Parathyroid adenoma (tissue), 2 donors: ENCODE data around the gene CLSTN2.

Source experiments
- H2AFZ ChIP-seq: fragments of 300-600 bp; sonication (generic); one replicate; pipeline ENCODE4 v1.7.0; 2017; ENCODE audit warnings: antibody characterized with exemption, mild to moderate bottlenecking
- H3K27ac ChIP-seq: fragments of 300-600 bp; sonication (generic); one replicate; pipeline ENCODE4 v1.7.0; 2017
- H3K27me3 ChIP-seq: fragments of 300-600 bp; sonication (generic); one replicate; pipeline ENCODE4 v1.7.0; 2017; ENCODE audit warnings: low read length; ENCODE audit not compliant: control insufficient read depth, insufficient read depth
- H3K36me3 ChIP-seq: fragments of 300-600 bp; sonication (generic); one replicate; pipeline ENCODE4 v1.7.0; 2017; ENCODE audit warnings: low read length; ENCODE audit not compliant: control insufficient read depth, insufficient read depth
- H3K4me1 ChIP-seq: fragments of 300-600 bp; sonication (generic); one replicate; pipeline ENCODE4 v1.7.0; 2017; ENCODE audit warnings: control low read depth
- H3K4me2 ChIP-seq: fragments of 300-600 bp; sonication (generic); one replicate; pipeline ENCODE4 v1.7.0; 2017; ENCODE audit warnings: low read length
- H3K4me3 ChIP-seq: fragments of 300-600 bp; sonication (generic); one replicate; pipeline ENCODE4 v1.7.0; 2017; ENCODE audit warnings: low read depth, low read length
- H3K79me2 ChIP-seq: fragments of 300-600 bp; sonication (generic); one replicate; pipeline ENCODE4 v1.7.0; 2017; ENCODE audit warnings: control low read depth
- H3K9ac ChIP-seq: fragments of 300-600 bp; sonication (generic); one replicate; pipeline ENCODE4 v1.7.0; 2017; ENCODE audit warnings: mild to moderate bottlenecking
- H3K9me3 ChIP-seq: fragments of 300-600 bp; sonication (generic); one replicate; pipeline ENCODE4 v1.7.0; 2017; ENCODE audit warnings: low read length; ENCODE audit not compliant: control insufficient read depth
- TF ChIP-seq, protein P1 (sequence below): fragments of 300-600 bp; sonication (generic); IDR thresholded peaks from one replicate; pipeline ENCODE4 v1.7.0; 2017; ENCODE audit warnings: antibody characterized with exemption, mild to moderate bottlenecking
- donor health status: primary hyperparathyroidism.

CLSTN2 gene

DNA sequence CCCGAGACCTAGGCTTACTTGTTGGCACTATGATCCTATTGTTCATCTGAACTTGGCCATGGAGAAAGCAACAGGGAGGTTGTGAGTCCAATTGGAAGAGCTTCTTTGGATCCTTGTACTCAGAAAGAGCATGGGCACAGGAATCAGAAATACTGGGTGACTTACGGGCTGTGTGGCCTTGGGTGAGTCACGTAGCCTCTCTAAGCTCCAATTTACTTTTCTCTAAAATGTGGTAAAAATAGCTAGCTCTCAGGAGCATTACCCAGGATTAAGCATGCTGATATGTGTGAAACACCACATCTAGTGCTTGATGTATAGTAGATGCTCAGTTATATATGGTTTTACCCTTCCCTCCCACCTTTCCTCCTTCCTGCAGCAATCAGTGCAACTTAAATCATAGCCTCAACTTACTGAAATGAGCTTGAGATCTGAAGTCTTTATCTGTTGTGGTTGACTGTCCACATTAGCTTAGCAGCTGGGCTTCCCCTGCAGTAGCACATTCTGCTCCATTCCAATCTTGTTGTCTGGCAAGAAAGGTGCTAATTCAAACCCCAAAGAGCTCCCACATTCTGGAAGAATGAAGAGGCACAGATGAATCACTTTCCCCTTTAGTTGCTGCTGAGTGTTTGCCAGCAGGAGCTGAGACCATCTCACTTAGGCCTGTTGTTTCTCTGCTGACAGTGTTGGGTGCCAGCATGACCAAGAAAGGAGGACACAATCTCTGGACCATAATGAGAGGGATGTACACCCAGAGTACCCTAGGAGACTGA, 443.8 kb downstream of the CLSTN2 start:
- H3K27ac ChIP-seq, result no peak overlapping the region
- no peak overlapping the region for H3K4me3 ChIP-seq
- no peaks in the 10 kb centered on the region for H3K27me3 ChIP-seq
- no peak overlapping the region for H3K4me2 ChIP-seq
- no peaks in the 10 kb centered on the region for H3K36me3 ChIP-seq
- H3K4me1 ChIP-seq, result no peaks in the 10 kb centered on the region
- no peak overlapping the region for H2AFZ ChIP-seq
- TF ChIP-seq, protein P1, sequence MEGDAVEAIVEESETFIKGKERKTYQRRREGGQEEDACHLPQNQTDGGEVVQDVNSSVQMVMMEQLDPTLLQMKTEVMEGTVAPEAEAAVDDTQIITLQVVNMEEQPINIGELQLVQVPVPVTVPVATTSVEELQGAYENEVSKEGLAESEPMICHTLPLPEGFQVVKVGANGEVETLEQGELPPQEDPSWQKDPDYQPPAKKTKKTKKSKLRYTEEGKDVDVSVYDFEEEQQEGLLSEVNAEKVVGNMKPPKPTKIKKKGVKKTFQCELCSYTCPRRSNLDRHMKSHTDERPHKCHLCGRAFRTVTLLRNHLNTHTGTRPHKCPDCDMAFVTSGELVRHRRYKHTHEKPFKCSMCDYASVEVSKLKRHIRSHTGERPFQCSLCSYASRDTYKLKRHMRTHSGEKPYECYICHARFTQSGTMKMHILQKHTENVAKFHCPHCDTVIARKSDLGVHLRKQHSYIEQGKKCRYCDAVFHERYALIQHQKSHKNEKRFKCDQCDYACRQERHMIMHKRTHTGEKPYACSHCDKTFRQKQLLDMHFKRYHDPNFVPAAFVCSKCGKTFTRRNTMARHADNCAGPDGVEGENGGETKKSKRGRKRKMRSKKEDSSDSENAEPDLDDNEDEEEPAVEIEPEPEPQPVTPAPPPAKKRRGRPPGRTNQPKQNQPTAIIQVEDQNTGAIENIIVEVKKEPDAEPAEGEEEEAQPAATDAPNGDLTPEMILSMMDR, result no peak
- H3K9me3 ChIP-seq, result no peaks in the 10 kb centered on the region
- no peaks in the 10 kb centered on the region for H3K79me2 ChIP-seq
- H3K9ac ChIP-seq, result no peak overlapping the region

GRCh38 chr3:140384028-140384771, 449.2 kb downstream of the CLSTN2 start:
- Histone ChIP-seq H2AFZ (no peak overlapping the region), H3K9me3 (no peaks in the 10 kb centered on the region), H3K4me1 (no peaks in the 10 kb centered on the region), H3K4me2 (no peak overlapping the region), H3K27me3 (no peaks in the 10 kb centered on the region), H3K27ac (no peak overlapping the region), H3K4me3 (no peak overlapping the region), H3K9ac (no peak overlapping the region), H3K79me2 (no peaks in the 10 kb centered on the region), H3K36me3 (no peaks in the 10 kb centered on the region)
- TF ChIP-seq, protein P1, result no peak

DNA sequence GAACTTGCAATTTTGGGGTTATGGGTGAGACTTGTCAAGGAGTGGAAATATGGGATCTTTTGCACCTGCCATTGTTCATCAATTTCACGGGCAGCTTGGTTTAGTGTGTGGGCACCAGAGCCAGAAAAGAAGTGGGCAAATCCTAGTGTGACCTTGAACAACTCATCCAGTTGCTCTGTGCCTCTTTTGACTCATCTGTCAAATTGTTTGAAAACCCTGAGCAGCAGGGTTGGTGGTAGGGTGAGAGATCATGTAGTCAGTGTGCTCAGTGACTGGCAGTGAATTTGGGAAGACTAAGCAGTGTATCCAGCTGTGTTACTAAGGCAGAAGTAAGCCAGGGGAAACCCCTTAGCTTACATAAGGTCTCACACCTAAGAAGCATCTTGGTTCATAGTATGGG, 449.9 kb downstream of the CLSTN2 start:
- Histone ChIP-seq H2AFZ (no peak overlapping the region), H3K27ac (no peak overlapping the region), H3K79me2 (no peaks in the 10 kb centered on the region), H3K4me3 (no peak overlapping the region), H3K4me2 (no peak overlapping the region), H3K9me3 (no peaks in the 10 kb centered on the region), H3K36me3 (no peaks in the 10 kb centered on the region), H3K27me3 (no peaks in the 10 kb centered on the region), H3K4me1 (no peaks in the 10 kb centered on the region), H3K9ac (no peak overlapping the region)
- TF ChIP-seq, protein P1, result no peak

GRCh38 chr3:140386357-140387100, 451.5 kb downstream of the CLSTN2 start:
- Histone ChIP-seq H3K27ac (no peak overlapping the region), H3K4me1 (no peaks in the 10 kb centered on the region), H3K27me3 (no peaks in the 10 kb centered on the region), H3K4me2 (no peak overlapping the region), H3K4me3 (no peak overlapping the region), H3K9ac (no peak overlapping the region), H3K9me3 (no peaks in the 10 kb centered on the region), H3K36me3 (no peaks in the 10 kb centered on the region), H2AFZ (no peak overlapping the region), H3K79me2 (no peaks in the 10 kb centered on the region)
- TF ChIP-seq, protein P1, result no peak
